Measurements from ENCODE around the gene WWP2.

WWP2 gene

DNA sequence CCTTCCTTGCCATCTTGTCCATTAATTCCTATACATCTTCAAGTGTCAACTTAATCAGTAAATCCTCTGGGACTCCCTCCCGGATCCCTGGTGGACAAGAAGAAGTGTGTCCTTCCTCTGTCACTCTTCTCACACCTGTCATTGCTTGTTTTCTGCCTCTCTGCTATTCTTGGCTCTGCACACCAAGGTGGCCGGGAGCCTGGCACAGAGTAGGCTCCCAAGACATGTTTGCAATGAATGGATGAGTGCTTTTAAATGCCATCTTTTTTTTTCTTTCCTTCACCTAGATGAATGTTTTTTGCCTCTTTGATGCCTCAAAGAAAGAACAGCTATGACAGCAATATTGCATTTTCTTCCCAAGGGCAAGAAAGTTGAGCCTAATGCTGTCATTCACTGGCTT is 131.0 kb downstream of the WWP2 start:
- no peak for DNase-seq

DNA sequence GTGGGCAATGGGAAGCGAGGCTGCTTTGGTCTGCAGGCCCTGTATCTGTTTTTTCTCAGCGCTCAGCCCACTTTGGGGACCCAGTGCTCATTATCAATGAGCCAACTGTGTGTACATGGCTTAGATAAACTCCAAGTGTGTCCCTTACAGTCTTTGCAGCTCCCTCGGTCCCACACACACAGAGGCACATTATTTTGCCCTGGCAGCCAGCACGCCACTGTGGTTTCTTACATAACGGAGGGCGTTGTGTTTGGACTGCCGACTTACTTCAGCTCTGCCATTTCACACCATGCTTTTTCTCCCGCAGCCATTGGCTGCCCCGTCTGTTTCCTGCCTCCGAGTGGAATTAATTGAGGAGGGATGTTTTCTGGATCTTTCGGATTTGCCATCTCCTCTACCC is 132.5 kb downstream of the WWP2 start:
- no peak for DNase-seq

DNA sequence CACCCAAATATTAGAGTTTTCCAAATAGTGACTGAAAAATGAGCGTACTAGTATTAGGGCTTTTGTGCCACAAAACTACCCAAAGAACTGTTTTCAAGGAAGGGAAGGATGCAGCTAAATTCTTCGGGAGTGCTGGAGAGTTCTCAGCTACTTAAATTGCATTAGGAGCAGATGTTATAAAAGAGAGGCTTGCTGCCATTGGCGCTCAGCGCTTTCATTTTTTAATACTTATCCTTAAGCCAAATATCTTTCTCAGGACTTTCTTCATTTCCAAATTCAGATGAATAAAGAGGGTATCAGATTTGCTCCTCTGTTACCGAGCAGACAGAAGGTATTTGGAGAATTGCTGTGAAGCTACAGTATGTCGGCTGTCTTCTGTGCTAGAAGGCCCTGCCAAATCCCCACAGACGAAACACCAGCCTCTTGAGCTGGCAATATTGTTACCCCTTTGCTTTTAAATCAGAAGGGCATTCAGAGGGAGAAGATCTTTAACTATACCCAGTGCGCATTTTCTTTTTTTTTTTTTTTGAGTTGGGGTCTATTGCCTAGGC is 141.8 kb downstream of the WWP2 start:
- no peak for DNase-seq

DNA sequence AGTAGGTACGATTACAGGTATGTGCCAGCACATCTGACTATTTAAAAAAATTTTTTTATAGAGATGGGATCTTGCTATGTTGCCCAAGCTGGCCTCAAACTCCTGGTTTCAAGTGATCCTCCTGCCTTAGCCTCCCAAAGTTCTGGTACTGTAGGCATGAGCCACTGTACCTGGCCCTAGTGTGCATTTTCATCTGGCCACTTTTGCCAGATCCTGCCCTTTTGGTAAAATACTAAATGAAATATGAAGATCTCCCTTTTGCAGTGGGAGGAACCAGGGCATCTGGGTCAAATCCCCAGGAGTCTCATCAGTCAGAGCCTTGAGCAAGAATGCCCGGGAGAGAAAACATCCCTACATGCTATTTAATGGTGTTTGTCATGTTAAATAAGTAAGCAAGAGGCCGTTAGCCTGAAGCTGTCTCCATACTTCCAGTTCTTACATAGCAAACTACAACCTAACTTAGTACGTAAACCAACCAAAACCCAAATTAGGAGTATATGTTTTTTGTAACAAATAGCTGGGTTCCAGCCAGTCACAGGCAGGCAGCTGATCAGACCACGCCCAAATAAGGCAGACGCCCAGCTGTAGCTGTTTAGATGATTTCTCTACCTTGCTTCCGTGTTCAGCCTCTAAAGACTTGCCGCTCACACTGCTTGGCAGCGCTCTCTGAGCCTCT is 142.5 kb downstream of the WWP2 start:
- DNase-seq: no peak

DNA sequence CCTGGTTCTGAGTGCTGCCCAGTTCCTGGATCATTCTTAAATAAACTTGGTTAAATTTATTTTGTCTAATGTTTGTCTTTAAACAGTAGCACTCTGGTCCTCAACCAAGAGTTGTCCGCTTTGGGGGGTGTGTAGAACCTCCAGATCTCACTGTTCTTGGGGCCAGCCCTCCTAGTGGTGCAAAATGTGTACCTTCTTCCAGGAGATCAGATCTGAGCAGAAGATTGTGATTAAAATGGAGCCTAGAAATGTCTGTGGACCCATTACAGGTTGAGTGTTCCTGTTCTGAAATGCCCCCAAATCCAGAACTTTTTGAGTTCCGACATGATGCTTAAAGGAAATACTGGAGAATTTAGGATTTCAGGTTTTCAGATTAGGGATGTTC is 143.0 kb downstream of the WWP2 start:
- DNase-seq: no peak

DNA sequence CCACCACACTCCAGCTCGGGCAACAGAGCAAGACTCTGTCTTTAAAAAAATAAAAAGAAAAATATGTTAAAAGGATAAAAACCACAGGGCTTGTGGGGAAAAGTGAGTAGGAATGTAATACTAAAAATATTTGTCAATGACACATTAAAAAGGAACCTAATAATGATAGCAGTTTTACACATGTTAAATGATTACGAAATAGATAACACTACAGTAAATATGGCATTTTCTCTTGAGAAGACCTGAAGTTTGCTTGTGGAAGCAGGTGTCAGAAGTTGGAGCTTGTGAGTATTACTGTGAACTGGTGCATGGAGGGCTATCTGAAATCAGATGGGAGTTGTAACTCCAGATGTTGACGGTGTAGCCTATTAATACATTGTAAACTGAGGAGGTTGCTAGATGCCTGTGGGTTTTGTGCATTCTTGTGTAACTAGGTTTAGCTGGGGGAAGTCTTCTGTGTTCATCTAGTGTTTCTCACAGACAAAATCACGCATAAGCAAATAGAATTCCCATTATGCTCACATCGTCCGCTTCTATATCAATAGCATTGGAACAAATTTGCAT is 144.8 kb downstream of the WWP2 start:
- no peak for DNase-seq

DNA sequence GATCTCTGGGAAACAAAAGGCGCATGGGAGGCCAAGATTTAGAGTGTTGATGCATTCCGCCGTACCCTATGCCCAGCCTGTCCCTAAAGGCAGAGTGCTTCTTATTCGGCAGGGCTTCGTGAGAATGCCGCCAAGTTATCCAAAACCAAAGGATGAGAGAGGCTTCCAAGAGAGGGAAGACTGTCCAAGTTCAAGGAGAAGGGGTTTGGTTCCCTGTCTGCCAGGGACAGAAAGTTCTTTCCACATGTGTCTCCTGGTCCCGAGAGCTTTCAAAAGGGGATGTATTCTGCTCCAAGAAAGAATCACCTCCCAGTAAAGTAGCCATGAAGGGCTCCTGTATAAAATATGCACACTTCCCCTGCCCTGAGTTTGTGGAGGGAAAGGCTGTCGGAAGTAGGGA is 146.9 kb downstream of the WWP2 start:
- DNase-seq: no peak

DNA sequence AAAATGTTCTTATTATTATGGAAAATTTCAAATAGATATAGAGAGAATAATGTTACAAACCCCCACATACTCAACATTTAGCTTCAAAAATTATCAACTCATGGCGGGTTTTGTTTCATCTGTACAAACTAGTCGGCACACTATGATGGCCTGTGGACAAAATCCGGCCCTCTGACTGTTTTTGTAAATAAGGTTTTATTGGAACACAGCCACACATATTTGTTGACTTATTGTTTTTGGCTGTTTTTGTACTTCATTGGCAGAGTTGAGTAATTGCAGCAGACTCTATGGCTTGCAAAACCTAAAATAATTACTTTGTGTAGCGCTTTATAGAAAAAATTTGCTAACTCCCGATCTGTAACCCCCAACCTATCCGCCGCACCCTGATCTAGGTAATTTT is 147.6 kb downstream of the WWP2 start:
- no peak for DNase-seq

DNA sequence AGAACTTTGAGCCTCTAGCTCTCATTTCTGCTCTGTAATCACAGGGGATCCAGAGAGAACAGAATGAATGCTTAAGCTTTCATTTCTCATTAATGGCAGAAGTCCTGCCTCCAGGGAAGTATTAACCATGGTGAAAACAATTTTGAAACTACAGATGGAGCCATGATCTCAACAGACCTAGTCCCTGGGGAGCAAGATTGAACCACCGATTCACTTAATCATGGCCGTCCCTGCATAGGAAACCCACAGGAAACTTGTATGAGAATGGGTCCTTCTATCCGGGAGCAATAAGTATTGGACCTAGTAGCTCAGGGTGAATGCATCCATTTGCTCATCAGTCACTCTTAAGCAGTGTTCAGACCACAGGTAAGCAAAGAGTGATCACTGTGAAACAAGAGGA is 148.8 kb downstream of the WWP2 start:
- no peak for DNase-seq

DNA sequence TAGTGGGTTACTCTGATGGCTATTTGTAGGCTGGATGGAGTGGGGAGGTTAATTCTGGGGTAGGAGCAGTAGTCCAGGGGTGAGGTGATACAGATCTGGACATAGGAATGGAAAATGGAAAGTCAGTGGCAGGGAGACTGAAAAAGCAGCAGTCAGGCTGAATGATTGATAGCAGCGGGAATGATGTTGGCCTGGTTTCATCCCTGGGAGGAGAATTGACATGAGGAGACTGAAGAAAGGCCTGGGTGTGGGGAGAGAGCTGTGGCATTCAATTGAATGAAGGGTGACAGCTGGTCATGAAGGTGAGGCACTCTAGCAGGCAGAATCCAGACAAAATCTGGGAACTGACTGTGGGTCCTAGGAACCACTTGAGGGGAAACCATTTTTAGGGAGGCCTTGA is 154.3 kb downstream of the WWP2 start:
- DNase-seq: no peak

DNA sequence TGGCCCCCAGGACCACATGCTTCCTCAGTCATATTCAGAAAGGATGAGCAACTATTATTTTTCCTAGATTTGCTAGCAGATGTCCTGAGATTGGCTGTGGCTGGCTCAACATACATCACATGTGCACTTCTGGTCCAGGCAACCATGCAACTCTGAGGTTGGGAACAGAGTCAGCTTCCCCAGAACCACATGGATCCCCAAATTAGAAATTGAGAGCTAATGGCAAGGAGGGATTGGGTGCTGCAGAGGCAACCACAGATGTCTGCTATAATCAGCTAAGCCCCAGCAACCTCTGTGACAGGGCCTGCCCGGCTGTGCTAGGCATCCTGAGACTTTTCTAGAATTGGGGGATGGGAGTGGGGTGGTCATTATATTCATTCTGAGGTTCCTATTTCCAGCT is 155.2 kb downstream of the WWP2 start:
- DNase-seq: no peak

DNA sequence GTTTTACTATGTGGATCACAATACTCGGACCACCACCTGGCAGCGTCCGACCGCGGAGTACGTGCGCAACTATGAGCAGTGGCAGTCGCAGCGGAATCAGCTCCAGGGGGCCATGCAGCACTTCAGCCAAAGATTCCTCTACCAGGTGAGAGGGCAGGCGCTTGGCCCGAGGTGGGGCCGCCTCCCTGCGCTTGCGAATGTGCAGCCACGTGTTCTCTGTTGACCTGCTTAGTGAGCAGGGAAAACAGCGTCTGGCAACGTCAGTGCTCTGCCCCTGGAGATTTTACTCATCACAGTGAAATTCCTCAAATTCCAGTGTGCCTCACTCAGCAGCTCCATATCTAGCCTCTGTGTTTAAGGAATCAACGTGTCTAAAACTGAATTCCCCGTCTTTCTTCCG is 155.6 kb downstream of the WWP2 start:
- DNase-seq: no peak

DNA sequence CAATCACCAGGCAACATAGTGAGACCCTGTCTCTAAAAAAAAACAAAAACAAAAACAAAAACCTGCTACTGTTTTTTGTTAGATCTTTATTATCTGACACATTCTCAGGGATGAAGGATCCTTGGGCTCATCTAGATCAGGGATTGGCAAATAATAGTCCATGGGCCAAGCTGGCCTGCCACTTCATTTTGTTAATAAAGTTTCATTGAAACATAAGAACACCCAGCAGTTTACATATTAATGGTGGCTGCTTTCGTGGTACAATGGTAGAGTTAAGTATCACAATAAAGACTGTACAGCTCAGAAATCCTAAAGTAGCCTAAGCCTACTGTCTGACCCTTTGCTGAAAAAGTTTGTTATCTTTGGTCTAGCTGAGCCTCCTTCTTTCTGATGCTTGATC is 156.1 kb downstream of the WWP2 start:
- no peak for DNase-seq

DNA sequence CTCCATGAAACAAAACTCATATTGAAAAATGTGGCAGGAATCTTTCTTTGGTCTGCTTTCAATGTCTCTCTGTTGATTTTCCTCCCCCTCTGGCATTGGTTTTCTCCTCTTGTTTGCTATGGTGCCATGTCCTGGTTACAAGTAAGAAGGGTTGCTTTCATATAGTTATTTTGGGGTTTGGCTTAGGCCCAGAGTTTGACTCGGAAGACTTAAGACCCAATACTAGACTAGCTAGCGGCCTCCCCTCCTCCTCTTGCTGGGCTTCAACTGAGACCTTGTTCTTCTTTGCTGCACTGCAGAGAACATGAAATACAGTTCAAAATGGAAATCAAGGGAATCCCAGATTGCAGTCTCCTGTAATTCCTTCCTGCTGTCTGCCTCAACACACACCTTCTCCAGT is 159.0 kb downstream of the WWP2 start:
- DNase-seq: no peak

DNA sequence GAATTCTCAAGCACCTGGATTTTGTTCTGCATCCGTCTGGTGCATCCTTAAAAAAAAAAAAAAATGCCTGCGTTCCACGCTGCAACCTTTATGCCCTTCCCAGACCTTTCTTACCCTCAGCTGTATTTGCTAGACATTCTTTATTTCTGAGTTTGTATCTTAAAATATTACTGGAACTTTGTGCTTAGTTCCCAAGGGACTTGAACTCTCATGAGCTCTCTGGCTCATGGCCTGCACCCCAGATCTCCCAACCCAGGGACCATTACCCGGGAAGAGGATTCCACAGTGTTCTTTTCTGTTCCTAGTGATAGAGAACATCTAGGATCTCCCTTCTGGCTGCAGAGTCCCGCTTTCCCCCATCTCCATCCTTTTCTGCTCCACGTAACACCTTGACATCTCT is 160.1 kb downstream of the WWP2 start:
- no peak for DNase-seq

DNA sequence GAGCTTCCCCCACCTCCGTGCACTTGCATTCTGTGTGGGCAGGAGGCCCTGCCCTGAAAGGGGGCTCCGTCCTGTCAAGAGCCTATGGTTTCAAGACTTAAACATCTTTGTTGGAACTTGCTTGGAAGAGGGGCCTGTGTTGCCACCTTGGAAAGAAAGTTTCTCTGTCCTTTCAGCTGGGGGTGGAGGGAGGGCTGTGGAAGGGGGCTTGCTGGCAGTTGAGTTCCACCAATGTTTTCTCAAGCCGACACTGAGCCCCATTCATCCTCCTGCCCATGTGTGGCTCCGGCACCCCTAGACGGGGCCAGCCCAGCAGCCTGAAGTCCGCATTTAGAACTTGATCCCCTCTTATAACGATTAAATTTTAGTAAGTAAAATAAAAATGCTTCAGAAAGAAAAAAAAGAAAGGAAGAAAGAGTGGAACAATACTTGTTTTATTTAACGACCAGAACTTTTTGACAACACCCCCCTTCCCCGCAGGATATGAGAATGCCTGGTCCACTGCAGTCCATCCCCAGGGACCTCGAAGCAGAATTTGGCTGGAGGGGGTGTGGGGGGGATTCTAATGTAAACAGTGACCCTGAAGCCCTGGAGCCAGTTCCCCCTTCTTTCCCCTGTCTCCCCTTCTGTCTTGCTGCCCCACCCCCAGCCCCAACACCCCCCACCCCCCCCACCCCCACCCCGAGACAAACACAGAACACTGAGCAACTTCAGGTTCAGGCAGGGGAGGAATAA is 162.1 kb downstream of the WWP2 start:
- no peak for DNase-seq

DNA sequence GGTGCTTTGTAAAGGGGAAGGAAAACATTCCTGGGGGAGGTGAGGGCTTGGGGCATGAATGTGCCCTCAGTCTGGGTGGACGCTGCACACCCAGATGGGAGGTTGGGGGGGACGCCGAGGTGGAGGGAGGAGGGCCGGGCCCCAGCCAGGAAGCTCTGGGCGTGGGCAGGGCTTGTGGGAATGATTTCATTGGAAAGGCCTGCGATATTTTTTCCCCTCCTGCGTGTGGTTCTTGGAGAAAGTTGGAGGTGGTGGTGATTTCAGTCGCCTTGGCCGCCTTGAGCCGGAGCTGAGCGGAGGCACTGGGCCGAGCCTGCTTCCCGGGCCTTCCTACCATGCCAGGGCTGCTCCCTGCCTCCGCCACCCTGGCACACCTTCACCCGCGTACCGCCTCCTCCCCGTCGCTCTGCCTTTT is 162.7 kb downstream of the WWP2 start:
- no peak for DNase-seq

DNA sequence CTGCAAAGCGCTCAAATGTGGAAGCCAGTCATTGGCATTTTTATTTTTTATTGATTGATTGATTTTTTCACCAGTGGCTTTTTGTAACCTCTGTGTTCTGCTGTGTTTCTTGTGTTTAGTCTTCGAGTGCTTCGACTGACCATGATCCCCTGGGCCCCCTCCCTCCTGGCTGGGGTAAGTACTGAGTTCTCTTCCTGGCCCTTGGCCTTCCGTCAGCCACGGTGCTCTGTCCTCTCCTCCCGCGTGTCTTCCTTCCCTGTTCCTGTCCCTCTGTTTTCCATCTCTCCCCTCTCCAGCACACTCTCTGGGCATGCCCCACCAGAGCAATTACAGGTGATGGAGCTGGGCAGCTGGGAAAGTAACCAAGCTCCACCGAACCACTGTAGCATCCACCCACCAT is 163.2 kb downstream of the WWP2 start:
- DNase-seq: no peak

DNA sequence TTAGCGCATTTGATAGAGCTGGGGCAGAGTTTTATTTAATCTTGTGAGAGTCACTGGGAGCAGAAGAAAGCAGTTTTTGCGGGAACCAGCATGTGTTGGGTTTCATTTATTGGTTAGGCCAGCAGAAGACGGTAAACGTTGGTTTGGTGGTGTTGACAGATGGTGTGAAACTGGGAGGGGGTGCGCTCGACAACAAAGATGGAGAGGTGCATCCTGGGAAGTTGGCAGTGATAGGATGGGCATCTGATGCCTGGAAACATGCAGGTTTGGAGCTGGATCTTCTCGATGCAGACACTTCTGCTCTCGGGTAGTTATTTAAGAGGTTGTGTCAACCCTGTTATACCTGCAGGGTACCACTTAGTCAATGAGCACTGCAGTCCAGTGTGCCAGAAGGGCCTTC is 164.1 kb downstream of the WWP2 start:
- no peak for DNase-seq

DNA sequence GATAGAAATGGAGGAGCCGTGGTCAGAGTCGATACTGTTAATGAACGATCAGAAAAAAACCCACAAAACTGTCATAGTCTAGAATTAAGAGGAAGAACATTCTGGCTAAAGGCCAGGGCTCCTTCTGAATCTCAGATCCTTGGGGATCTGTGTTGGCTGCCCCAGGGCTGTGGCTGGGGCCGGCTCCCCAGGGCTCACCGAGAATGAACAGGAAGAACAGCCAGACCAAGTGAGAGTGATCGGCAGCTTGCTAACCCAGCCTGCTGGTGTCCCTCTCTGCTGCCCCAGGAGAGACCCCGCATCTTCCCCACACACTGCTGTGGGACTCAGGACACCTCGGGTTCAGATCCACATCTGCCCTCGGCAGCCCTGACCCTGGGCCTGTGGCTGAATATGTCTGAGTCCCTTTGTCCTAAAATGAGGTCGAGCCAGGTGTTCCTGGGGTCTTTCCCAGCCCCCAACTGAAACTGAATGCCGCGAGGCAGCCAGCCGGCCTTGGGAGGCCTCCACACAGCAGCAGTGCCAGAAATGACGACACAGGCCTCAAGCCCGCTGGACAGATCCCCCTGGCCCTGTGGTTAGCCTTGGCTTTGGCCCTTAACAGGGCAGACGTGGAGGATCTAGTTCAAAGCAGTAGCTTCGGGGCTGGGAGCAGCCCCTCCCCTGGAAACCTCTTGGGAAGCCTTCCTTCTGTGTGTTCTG is 165.1 kb downstream of the WWP2 start:
- DNase-seq: no peak

DNA sequence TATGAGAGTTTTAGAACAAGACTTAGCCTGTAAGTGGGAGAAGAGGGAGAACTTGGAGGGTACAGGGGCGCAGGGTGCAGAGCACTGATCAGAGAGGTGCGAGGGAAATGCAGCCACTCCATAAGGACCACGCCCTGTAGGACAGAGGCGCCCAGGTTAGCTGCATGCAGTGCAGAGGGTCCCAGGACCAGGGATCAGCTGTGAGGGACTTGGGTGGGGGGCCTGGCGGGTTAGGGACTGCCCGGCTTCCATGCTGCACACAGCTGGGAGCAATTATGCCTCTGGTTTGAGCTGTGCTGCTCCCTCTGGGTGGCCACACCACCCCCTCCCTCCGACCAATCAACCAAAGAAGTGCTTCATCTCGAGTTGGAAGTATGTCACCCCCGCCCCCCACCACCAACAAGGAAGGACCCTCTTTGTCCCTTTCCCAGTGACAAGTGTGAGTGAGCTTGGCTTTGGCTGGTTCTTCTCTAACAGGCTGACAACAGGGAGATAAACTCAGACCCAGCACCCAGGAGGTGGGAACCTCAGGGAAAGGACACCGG is 166.8 kb downstream of the WWP2 start:
- DNase-seq: no peak

DNA sequence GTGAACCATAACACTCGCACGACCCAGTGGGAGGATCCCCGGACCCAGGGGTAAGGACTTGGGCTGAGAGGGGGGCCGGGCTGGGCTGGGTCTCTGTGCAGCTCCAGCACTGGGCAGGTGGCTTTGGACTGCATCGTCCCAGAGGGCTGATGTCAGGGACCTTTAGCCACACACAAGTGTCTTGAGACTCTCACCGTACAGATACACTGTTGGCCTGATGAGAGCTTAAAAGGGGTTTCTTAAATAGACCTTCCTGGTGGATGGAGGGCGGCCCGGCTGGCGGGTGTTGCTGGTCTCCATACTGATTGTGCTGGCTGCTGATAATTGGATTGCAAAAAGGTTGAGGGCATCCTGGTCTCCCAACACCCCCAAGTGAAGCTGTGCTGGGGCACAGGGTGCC is 167.3 kb downstream of the WWP2 start:
- DNase-seq: no peak

DNA sequence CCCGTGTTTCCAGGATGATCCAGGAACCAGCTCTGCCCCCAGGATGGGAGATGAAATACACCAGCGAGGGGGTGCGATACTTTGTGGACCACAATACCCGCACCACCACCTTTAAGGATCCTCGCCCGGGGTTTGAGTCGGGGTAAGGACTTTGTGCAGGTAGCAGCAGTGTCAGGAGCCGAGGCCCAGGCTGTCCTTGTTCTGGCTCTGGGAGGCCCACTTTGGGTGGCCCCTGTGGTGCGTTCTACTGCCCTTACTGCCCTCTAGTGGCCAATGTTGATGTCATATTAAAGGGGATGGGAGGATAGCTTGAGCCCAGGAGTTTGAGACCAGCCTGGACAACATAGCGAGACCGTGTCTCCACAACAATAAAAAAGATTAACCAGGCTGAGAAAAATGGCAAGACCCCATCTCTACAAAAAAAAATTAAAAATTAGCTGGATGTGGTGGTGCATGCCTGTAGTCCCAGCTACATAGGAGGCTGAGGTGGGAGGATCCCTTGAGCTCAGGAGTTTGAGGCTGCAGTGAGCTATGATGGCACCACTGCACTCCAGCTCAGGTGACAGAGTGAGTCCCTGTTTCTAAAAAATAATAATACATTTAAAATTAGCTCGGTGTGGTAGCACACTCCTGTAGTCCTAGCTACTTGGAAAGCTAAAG is 168.1 kb downstream of the WWP2 start:
- DNase-seq: peak; percentile 27
